HG03565 (cell line): Measurements from ENCODE around the gene DRC1.
"Not testable (repeated sequence)": the region's sequence is repeated elsewhere in the genome, so short reads cannot be mapped to it uniquely, and the experiment has no call there.

Experiments used
- ATAC-seq: cut with Tn5 transposase; IDR thresholded peaks from one replicate; pipeline ENCODE4 v1.9.1; 2021; ENCODE audit warnings: mild to moderate bottlenecking, moderate library complexity; ENCODE audit not compliant: unreplicated experiment

The DRC1 gene

DNA sequence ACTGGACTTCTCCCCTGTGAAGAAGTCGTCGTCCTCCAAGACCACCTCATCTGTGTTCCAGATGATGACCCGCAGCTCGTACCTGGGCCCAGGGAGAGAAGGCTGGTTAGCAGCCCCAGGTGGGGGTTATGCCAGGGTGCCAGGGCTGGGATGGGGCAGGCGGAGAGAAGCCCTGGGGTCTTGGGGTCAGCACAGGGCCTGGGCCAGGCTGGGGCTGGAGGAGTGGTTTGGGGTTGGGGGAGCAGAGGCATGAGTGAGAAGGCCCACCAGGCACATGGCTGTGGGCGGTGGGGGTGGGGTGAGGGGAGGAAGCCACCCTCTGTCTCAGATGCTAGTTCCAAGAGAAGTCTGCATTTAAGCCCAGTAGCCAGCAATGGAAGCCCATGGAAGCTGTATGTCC, 60.4 kb downstream of the DRC1 start:
- no peak for ATAC-seq

DNA sequence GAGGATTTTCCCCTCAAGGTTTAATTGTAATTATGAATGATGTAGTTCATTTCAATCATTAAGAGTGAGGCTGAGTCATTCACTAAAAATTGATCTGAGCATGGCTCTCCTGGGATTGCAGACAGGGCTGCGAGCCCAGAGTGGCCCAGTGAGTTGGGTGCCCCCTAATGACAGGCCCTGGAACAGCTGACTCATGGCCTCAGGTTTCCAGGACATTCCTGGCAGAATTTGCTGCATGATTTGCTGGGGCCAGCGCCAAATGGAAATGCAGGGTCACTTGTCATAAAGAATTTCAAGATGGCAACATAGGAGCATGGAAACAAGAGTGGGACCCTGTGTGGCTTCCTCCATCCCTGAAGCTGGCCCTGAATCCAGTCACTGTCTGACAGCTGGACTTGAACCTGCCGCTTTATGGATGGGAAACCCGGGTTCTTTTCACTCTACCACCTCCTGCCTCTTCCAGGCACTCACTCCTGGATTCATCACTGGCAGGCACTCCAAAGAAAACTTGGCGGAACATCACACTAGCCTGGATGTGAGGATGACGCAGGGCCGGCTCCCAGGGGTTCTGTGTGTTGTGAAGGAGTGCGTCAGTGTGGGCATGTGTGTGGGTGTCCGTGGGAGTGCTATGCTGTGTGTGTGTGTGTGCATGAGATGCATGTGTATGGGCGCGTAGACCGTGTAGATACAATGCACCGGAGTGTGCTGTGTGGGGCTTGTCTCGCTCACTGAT, 61.0 kb downstream of the DRC1 start:
- no peak for ATAC-seq

DNA sequence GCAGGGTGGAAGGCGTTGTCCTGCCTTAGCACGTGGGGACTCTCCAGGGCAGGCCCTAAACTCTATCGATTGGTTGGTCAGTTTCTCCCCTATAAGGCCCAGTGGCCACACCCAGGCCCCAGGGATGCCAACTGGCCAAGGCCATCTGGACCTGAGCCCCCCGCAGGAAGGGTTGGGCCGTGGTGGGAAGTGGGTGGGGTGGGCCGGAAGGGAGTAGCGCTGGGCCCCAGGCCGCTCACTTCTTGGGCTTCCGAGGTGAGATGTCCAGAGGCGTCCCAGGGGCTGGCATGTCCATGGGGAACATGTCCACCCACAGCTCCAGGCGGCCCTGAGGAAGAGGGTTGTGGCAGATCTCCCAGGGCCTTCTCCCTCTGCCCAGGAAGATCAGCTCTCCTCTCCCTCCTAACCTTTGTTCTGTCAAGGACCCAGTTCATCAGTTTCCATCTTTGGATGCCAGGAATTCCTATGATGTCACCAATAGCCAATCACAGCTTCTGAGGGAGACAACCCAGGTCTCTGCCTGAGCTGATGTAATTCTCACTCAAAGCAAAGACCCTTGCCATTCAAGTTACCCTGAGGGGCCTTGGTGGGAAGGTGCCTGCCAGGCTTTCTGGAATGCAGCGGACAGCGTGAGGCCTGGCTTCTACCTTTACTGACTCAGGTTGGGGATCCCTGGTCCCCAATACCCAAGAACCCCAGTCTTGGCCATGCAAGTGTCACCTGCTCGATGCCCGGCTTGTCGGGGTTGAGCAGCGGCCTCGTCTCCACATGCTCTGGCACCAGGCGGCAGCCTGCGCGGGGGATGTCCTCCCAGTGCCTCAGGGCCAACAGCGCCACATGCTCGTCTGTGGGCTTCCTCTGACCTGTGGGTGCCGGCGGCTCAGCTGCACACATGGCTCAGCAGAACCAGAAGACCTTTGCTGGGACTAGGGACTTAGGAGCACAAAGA, 61.8 kb downstream of the DRC1 start:
- no peak for ATAC-seq

DNA sequence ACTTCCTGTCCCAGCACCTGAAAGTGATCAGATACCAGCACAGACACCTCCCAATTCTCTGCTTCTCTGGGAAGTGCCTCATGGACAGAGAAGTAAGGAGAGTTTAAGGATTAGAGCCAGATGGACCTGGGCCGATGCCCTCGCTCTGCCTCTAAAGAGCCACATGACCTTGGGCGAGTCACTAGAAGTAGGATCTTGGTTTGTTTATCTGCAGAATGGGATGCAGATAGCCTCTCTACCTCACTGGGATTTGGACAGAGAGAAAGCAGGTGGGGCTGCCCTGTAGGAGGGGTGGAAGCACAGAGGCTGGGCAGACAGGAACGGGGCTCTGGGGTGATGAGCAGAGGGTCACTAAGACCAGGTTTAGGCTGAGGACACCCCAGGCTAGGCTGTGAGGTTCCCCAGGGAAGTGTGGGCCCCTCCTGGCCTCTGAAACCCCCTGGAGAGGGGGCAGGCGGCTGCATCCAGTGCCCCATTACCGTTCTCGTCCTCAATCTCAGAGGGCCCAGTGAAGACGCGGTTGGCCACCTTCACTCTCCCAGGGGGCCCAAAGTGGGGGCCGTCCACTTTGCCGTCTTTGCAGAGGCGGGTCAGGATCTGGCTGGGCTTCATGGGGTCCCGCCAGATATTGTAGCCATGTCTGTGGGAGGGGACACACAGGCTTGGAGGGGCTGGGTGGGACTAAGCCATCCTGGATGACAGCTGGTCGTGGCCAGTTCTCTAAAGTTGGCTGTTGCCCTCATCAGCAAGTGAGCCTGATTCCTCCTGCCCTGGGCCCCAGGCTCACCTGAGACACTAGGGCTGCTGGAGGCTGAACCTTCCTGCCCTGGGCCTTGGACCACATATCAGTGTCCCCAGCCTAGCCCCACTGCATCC, 62.9 kb downstream of the DRC1 start:
- no peak for ATAC-seq

DNA sequence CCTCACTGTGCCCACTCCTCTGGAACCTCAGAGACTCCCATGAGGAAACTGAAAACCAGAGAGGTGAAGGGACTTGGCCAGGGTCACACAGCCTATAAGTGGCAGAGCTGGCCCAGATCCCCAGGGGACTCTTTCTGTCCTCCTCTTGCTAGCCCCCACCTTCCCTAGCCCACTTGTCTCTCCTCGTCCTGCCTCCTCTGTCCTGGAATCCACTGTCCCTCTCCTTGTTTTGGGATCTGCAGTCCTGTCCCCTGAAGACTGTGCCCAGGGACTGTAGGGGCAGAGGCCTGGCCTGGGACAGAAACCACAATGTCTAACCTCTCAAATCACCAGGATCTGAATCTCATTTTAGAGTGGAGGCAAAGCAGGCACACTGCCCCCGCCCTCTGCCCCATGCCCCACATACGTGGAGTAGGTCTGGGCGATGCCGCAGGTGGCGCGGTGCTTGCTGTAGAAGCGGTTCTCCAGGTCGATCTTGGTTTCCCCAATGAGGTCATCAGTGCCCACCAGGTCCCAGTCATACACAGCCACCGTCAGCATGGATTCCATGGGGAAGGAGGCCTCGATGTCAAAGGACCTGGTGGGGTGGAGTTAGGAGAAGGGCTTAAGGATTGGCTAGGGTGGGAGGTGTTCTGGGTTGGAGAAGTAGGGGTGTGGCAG, 63.7 kb downstream of the DRC1 start:
- ATAC-seq, result no peak

DNA sequence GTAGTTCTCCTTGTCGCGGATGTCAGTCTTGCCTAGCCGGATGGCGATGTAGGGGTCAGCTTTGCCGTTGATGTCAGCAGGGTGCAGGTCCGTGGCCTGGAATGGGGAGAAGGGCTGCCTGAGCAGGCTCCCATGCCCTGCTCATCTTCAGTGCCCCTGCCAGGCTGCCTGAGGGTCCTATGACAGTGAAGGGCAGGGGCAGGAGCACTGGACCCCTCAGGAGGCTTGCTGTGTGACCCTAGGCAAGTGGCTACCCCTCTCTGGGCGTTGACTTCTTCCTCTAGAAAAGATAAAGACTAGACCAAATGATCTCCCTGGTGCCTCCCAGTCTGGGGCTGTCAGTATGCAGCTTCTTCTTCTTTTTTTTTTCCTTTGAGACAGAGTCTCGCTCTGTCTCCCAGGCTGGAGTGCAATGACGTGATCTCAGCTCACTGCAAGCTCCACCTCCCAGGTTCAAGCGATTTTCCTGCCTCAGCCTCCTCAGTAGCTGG, 64.3 kb downstream of the DRC1 start:
- no peak for ATAC-seq

DNA sequence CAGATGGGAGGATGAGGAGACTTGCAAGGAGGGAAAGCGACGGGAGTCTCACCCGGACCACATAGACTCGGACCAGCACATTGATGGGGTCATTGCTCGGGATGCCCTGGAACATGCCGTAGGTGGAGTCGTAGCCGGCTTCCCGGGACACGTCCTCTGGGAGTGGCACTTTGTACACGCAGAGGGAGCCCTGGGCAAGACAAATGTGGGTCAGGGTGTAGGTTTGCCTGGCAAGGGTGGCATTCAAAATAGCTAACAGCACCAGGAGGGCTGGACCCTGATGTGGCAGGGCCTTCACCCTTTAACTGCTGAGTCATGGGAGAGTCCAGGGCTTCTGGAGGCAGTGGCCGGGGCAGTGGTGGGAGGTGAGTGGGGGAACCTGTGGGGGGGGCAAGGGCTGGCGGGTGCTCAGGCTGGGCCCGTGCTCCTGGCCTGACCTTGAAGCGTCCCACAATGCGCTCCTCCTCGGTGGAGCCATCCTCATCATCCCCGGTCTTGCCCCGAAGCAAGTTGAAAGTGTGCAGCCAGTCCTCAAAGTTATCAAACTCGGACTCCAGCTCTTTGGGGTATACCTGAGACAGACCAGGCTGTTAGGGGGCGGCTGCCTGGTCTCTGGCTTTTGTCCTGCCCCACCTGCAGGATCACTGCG, 65.1 kb downstream of the DRC1 start:
- ATAC-seq, result no peak

DNA sequence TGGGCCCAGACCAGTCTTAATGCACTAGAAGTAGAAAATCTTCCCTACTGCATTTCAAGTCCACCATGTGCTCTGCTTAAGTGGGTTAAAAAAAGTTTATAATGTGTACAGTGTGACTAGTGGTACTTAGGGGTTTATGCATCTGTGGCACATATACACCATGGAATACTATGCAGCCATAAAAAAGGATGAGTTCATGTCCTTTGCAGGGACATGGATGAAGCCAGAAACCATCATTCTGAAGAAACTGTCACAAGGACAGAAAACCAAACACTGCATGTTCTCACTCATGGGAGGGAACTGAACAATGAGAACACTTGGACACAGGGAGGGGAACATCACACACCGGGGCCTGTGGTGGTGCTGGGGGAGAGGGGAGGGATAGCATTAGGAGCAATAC, 66.8 kb downstream of the DRC1 start:
- not testable (repeated sequence) for ATAC-seq

DNA sequence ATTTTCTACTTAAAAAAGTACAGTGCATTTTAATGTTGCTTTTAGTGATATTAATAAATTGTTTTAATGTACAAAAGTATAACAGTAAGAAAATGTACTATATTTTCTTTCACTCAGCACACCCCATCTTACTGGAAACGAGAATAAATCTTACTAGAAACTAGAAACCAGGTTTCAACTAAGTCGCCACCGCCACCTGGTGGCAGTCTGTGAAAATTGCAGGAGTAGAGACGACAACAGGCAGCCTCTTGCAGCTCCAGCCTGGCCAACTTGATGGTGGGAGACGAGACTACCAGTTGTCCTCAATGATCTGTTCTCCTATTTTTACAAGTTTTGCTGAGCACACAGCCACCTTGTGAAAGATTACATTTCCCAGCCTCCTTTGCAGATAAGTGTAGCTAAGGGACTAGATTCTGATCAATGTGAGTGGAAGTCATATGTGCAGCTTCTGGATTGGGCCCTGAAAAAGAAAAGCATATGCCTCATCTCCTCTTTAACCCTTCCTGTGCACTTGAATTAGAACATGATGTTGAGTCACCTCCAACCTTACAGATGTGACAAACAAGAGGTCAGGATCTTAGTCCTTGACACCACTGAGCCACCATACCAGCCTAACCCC, 67.5 kb downstream of the DRC1 start:
- no peak for ATAC-seq

DNA sequence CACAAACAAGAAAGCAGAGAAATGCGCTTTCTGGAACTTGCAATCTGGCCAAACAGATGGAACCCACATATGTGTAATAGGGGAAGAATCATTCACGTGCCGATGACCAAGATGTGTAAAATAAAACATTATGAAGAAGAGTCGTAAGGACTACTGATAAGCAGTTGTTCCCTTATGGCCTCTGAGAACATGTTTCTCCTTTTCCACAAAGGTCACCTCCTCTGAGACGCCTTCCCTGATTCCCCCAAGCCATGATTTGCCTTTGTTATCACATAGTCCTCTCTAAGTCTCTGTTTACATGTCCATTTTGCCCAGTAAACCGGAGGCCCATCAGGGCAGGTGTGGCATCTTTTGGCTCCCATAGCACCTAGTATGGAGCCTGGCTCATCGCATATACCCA, 68.2 kb downstream of the DRC1 start:
- ATAC-seq, result no peak

DNA sequence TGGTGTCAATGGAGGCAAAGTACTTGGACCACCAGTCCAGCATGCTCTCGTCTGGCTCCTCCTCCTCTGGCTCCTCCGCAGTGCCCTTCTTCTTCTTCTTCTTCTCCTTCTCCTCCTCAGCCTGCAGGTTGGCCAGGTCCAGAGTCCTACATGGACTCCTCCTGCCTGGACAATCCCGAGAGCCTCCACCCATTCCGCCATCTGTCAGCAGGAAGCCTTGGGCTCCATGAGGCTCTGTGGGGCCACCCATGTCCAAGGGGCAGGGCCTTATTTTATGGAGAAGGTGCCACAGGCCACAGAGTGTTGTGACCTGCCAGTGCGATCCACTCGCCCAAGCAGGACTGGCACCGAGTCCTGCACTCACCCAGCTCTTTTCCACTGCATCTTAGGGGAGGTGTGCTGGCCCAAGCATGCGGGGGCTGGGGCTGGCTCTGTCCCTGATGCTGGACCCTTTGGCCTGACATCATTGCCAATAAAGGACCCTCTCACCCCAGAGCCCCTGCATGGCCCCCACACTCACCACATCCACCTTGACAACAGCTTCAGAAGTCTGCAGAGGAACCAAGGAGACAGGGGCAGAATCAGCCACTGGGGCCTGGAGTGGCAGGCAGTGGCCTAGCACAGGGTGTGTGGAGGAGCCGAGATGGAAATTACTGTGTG, 69.0 kb downstream of the DRC1 start:
- no peak for ATAC-seq

DNA sequence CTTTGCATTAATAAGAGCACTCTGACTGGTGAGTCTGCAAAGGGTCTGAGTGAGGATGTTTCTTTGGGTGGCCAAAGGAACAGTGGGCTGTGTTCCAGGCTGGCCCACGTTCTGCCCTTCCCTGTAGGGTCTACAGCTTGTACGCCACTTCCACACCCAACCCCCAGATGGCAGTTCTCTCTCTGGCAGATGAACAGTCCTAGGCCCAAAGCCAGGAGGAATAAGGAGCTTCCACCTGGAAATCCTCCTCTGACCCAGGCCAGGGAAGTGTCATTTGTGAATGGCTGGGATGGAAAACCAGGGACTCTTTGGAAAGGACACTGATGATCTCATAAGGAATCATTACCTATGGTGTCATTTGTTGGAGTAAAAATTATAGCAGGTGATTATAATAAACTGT, 69.6 kb downstream of the DRC1 start:
- no peak for ATAC-seq

DNA sequence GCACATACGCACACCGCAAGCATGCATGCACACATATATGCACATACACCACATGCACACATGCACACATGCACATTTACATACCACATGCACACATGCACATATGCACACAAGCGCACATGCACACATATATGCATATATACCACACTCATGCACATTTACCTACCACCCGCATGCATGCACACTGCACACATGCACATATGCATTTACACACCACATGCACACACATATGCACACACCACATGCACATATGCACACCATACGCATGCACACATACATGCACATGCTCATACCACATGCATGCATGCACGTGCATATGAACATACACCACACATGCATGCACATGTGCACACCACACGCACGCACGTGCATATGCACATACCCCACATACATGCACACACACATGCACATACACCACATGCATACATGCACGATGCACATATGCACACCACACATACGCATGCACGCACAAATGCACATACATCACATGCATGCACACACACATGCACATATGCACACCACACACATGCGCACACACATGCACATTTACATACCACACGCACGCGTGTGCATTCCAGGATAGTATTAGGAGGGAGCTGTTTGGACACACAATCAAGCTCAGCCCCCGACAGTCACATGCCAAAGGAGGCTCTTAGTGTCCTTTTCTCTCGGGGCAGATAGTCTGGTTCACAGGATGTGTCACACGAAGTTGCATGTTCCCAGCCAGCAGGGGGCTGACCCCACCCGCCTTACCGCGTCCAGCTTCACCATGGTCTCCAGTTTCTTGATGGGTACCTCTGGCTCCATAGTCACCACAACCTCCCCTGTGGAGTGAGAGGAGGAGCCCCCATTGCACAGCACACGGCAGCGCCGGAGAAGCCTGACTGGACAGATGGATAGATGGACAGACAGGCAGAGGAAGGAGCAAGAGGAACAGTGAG, 70.3 kb downstream of the DRC1 start:
- ATAC-seq, result no peak

DNA sequence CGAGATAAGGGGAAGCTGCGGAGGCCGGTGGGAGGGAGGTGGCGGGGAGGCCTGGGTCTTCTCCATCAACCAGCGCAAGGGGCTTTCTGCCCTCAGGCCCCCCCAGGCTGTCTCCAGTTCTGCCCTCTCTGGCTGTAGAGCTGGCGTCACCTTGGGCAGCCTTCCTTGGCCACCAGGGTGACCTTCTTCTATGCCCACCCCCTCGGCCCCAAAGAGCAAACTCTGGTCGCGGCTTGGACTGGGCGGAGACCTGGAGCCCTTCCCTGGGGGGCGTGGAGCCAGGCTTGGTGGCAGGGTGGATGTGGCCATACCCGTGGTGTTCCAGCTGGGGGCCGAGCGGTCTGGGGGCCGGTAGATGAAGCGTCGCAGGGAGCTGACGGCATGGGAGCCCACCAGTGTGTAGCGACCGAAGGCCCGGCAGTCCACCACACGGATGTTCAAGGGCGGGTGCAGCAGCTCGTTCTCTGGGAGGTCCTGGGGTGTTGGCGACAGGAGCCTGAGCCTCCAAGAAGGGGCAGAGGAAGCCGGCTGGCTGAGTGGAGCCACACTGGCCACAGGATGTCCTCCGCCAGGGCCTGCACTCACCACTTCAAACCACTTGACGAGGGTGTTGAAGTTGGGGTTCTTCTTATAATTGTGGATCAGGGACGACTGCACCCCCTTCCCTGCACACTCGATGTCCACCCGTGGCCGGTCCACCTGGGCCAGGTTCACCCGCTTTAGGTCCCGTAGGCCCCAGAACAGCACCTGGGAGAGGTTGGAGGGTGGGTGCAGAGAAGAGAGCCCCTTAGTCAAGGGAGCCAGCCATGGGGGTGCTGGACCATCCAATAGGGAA, 71.3 kb downstream of the DRC1 start:
- ATAC-seq, result no peak

DNA sequence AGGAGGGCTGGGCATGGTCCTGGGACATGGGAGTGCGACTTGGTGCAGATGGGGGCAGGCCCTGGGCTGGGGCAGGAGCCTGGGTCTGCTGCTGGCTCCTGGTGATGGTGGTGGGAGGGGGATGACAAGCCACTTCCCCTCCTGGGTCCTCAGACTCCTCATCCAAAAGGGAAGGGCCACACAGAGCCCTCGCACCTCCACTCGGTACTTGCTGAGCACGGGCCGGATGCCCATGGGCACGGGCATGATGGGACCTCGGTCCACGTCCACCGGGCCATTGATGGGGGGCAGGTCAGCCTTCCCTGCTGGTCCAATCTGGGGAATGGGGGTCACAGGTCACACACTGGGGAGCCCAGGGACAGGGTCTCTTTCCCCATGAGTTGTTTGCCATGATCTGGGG, 72.1 kb downstream of the DRC1 start:
- ATAC-seq, result no peak

DNA sequence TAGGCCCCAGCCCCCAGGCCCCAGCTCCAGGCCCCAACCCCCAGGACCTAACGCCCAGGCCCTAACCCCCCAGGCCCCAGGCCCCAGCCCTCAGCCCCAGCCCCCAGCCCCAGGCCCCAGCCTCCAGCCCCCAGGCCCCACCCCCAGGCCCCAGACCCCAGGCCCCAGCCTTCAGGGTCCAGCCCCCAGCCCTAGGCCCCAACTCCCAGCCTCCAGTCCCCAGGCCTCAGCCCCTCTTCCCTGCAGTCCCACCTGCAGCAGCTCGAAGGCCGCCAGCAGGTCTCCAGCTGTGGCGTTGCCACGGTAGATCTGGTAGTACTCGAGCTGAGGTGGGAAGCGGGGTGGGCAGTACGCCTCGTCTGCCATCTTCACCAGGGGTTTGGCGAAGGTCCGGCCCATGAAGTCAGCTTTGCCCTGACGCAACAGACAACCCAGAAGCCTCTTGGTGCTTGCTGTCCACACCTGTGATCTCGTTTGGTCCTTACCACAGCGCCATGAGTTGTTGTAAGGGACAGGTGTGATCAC, 72.6 kb downstream of the DRC1 start:
- no peak for ATAC-seq

DNA sequence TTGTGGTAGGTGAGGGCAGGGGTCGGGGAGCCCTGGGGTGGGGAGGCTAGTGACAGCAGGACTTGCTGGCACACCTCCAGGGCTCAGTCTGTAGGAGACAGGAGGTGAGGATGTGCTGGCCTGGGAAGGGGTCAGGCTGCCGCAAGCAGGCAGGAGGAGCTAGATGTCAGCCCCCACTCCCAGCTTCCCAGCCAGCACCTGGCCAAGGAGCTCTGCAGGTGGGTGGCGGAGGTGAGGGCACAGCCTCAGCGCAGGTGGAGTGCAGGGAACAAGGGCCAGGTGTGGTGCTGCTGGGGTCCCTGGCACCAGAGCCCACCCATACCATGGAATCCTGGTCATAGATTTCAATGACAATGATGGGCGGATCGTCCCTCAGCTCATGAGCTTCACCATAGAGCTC, 73.3 kb downstream of the DRC1 start:
- ATAC-seq, result no peak
